ENCODE results near the gene F3. TPM values are rescaled to one million over a fixed set of nuclear protein-coding genes. Genes with fewer than 3 reads are reported as not detected.
A peak's percentile ranks its signal among the peaks of the same experiment; 100 is the strongest.

F3 gene
- total RNA-seq, 4 donors from 2014 or later, result 3.1 to 10.8 (median 6.3) TPM

DNA sequence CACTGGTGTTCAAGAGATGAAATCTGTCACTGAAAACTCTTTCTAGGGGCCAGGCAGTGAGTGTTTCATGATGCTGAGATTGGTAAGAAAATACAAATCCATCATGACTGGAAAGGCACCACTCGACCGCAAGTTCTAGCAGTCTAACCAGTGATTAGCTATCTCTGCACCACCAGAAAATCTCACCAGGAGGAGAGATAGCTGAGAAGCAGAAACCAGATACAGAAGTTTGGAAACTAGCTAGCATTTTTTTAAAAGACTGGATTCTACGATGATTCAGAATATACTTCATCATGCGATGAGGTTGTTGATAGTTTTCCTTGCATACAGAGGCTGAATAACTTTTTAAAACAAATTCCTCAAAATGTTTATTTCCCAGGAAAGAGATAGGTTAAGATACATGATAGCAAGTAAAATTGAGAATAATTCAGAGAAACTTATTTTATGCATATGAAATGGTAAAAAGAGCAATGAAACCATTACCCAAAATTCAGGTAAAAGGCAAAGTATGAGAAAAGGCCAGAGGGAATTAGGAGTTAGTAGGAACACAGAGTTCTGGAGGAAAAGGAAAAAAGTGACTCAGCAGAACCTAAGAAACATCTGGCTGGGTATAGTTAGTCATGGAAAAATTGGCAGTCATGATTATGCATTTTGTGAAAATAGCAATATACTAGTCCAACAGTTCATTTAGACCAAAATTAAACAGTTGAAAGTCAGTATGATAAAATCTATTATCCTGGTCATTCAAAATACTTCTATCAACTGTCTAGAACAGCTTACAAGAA lies 3.3 kb upstream of the F3 start:
- in situ Hi-C loops (cut with MboI; ENCODE audit: low sequenced_read_pairs in 4 of 4), result no loop called here
- H3K27me3 ChIP-seq, result peaks cover 20 to 41% (median 33%) of the 10 kb centered on the region in 3 donors
- peak; percentile 58 to 70 for ATAC-seq

GRCh38 chr1:94543893-94544635 lies 2.5 kb upstream of the F3 start:
- peaks cover 5 to 26% of the 10 kb centered on the region in 2 donors for H3K4me1 ChIP-seq
- H3K4me3 ChIP-seq, result no peak overlapping the region
- ATAC-seq (peak in 1 of 2 donors; percentile 47), DNase-seq (no peak)
- peak overlapping the region; percentile 51 to 64 (median 56) for H3K27ac ChIP-seq
- H3K27me3 ChIP-seq, result peaks cover 20 to 46% (median 33%) of the 10 kb centered on the region in 3 donors
- H3K9me3 ChIP-seq, result no peaks in the 10 kb centered on the region
- intact Hi-C loops (cut with DNase I; ENCODE audit: low total_unique reads) (loop anchor here (5.0 to 10.0 kb wide), 2 partner anchors 51 to 258 kb away; no protein-coding TSS in a partner anchor), in situ Hi-C loops (cut with MboI; ENCODE audit: low sequenced_read_pairs in 4 of 4) (no loop called here)
- H3K36me3 ChIP-seq, result no peaks in the 10 kb centered on the region
- TF ChIP-seq CTCF (IDR thresholded peaks at IDR 0.05 in 4 of 5, conservative IDR thresholded peaks at IDR 0.05 in 1 of 5), result no peak
- TF ChIP-seq POLR2A (IDR thresholded peaks at IDR 0.05), result no peak

More for the DNA sequence above, 3.3 kb upstream of the F3 start:
- Histone ChIP-seq H3K9me3 (no peaks in the 10 kb centered on the region), H3K27ac (peak overlapping the region; percentile 51 to 59 (median 54)), H3K36me3 (no peaks in the 10 kb centered on the region), H3K4me3 (no peak overlapping the region), H3K4me1 (peaks cover 5 to 26% of the 10 kb centered on the region in 2 donors)
- intact Hi-C loops (cut with DNase I; ENCODE audit: low total_unique reads), result loop anchor here (5.0 to 10.0 kb wide), 2 partner anchors 50 to 257 kb away; no protein-coding TSS in a partner anchor
- DNase-seq, result no peak
- TF ChIP-seq CTCF (IDR thresholded peaks at IDR 0.05 in 4 of 5, conservative IDR thresholded peaks at IDR 0.05 in 1 of 5) (no peak), POLR2A (IDR thresholded peaks at IDR 0.05) (no peak)

DNA sequence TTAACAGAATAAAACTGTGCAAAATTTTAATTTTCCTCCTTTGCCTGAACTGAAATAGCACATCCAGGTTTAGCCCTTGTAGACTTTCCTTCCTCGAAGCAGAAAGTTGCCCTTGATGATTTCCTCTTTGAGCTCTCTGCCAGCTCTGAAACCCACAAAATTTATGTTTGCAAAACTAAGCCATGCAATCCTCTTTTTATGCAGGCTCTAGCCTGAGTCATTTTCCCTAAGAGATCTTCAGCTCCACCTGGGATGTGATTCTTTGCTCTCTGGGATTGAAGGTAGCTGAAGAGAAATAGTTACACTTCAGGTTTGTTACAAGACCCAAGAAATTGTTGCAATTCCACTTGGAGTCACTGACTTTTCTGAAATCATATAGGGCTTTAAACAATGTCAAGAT lies 1.4 kb upstream of the F3 start:
- Histone ChIP-seq H3K9me3 (no peaks in the 10 kb centered on the region), H3K4me3 (peak overlapping the region in 2 of 4 donors; percentile 54 to 61), H3K4me1 (peaks cover 5 to 26% of the 10 kb centered on the region in 2 donors), H3K27ac (peak overlapping the region in 3 of 4 donors; percentile 76 to 80 (median 78)), H3K36me3 (no peaks in the 10 kb centered on the region), H3K27me3 (peaks cover 23 to 46% (median 36%) of the 10 kb centered on the region in 3 donors)
- TF ChIP-seq CTCF (IDR thresholded peaks at IDR 0.05 in 4 of 5, conservative IDR thresholded peaks at IDR 0.05 in 1 of 5), result no peak
- no peak for TF ChIP-seq POLR2A (IDR thresholded peaks at IDR 0.05)
- in situ Hi-C loops (cut with MboI; ENCODE audit: low sequenced_read_pairs in 4 of 4) (no loop called here), intact Hi-C loops (cut with DNase I; ENCODE audit: low total_unique reads) (loop anchor here (5.0 to 10.0 kb wide), 2 partner anchors 52 to 259 kb away; no protein-coding TSS in a partner anchor)
- ATAC-seq, result no peak
- DNase-seq, result no peak

DNA sequence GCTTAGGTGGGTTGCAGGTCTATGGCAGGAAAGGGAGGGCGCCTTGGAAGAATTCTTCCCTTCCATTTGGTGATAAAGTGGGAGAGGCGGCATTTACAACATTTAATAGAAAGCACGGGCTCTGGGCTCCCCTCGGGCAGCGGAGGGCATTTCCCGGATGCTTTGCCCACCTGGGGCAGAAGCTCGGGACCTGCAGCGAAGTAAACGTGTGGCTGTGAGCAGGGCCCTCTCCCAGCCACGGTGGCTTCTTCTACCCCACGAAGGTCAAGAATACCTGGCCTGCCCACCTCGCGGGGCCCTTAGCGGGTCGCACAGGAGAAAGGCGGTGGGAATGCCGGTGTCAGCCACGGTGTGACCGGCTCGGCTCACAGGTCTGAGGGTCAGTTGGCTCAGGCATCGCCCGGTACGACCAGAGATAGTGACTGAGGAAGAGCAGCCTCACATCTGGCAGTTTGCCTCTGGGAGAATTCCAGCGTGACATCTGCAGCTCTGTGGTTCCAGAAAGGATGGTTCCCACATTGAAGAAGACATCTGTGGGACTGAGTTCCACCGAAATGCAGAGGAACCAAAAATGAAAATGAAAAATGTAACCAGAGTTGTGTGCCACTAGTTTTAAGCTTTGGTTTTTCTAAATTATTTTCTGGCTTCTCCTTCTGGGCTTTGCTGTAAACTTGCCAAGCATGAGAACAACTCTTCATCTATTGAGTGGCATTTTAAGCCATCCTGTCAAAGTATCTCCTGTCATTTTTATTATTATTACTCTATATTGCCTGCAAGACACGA lies 720 bp upstream of the F3 start:
- no peak for TF ChIP-seq CTCF (IDR thresholded peaks at IDR 0.05 in 4 of 5, conservative IDR thresholded peaks at IDR 0.05 in 1 of 5)
- TF ChIP-seq POLR2A (IDR thresholded peaks at IDR 0.05), result no peak
- intact Hi-C loops (cut with DNase I; ENCODE audit: low total_unique reads) (loop anchor here (5.0 to 10.0 kb wide), 2 partner anchors 53 to 260 kb away; no protein-coding TSS in a partner anchor), in situ Hi-C loops (cut with MboI; ENCODE audit: low sequenced_read_pairs in 4 of 4) (no loop called here)
- DNase-seq (peak; percentile 26 to 49), ATAC-seq (peak in 1 of 2 donors; percentile 41)
- peak overlapping the region; percentile 54 to 76 (median 62) for H3K4me3 ChIP-seq
- peaks cover 28 to 46% (median 36%) of the 10 kb centered on the region in 3 donors for H3K27me3 ChIP-seq
- H3K9me3 ChIP-seq, result no peaks in the 10 kb centered on the region
- H3K4me1 ChIP-seq, result peaks cover 5 to 26% of the 10 kb centered on the region in 2 donors
- peak overlapping the region; percentile 76 to 80 (median 79) for H3K27ac ChIP-seq
- no peaks in the 10 kb centered on the region for H3K36me3 ChIP-seq

Measured in gastrocnemius medialis (tissue), 4 donors.